GM23338 (cell line): ENCODE measurements around the gene CDC42EP5. TPM values are rescaled to one million over a fixed set of nuclear protein-coding genes. Genes with fewer than 3 reads are reported as not detected.
A peak's percentile ranks its signal among the peaks of the same experiment; 100 is the strongest.

Experiments used
- ATAC-seq: fragments of 200-7000 bp; cut with Tn5 transposase; 3 replicates; pipeline ENCODE4 v1.9.1; 2020
- DNase-seq: peaks from one replicate; pipeline ENCODE4 v3.0.0-alpha.2; 2015; ENCODE audit warnings: low spot score
- H2AFZ ChIP-seq: fragments of 200-600 bp; sonication (generic); 2 replicates; pipeline ENCODE4 v1.8.0; 2016; ENCODE audit warnings: antibody characterized with exemption, mild to moderate bottlenecking, moderate library complexity
- H3F3A ChIP-seq: fragments of 200-600 bp; sonication (generic); replicated peaks from 2 replicates; pipeline ENCODE4 v1.8.0; 2017; ENCODE audit warnings: antibody characterized with exemption, mixed run types, low read depth
- H3K27ac ChIP-seq: fragments of 200-600 bp; sonication (generic); 2 replicates; pipeline ENCODE4 v1.6.1; 2016; ENCODE audit warnings: low read depth
- H3K27me3 ChIP-seq: fragments of 200-600 bp; sonication (generic); 2 replicates; pipeline ENCODE4 v1.8.0; 2016; ENCODE audit warnings: mild to moderate bottlenecking, mixed run types, moderate library complexity; ENCODE audit not compliant: insufficient read depth
- H3K36me3 ChIP-seq: fragments of 200-600 bp; sonication (generic); 2 replicates; pipeline ENCODE4 v1.8.0; 2016; ENCODE audit warnings: mild to moderate bottlenecking; ENCODE audit not compliant: insufficient read depth
- H3K4me1 ChIP-seq: fragments of 200-600 bp; sonication (generic); 2 replicates; pipeline ENCODE4 v1.8.0; 2016; ENCODE audit warnings: mild to moderate bottlenecking, moderate library complexity; ENCODE audit not compliant: insufficient read depth
- H3K4me2 ChIP-seq: fragments of 200-600 bp; sonication (generic); 2 replicates; pipeline ENCODE4 v1.7.1; 2017; ENCODE audit warnings: mixed run types
- H3K4me3 ChIP-seq: fragments of 200-600 bp; sonication (generic); 2 replicates; pipeline ENCODE4 v1.6.1; 2016; ENCODE audit warnings: mixed run types
- H3K79me2 ChIP-seq: fragments of 200-600 bp; sonication (generic); replicated peaks from 2 replicates; pipeline ENCODE4 v1.8.0; 2017; ENCODE audit warnings: mild to moderate bottlenecking; ENCODE audit not compliant: insufficient read depth
- H3K9me2 ChIP-seq: fragments of 200-600 bp; sonication (generic); 2 replicates; pipeline ENCODE4 v1.8.0; 2017; ENCODE audit not compliant: insufficient read depth
- H4K20me1 ChIP-seq: fragments of 200-600 bp; sonication (generic); replicated peaks from 2 replicates; pipeline ENCODE4 v1.8.0; 2017; ENCODE audit warnings: mild to moderate bottlenecking; ENCODE audit not compliant: insufficient read depth
- H3K27ac Mint-ChIP-seq: 2 replicates; pipeline ENCODE4 v1.8.0; 2020; ENCODE audit warnings: inconsistent platforms, mild to moderate bottlenecking, moderate library complexity, mixed read lengths
- H3K27me3 Mint-ChIP-seq: 3 replicates; pipeline ENCODE4 v1.8.0; 2022; ENCODE audit warnings: low read depth, mild to moderate bottlenecking, moderate library complexity, mixed read lengths, inconsistent platforms; ENCODE audit not compliant: insufficient read depth, poor library complexity
- H3K36me3 Mint-ChIP-seq: 3 replicates; pipeline ENCODE4 v1.8.0; 2021; ENCODE audit warnings: low read depth, mild to moderate bottlenecking, inconsistent platforms, moderate library complexity, mixed read lengths
- H3K4me1 Mint-ChIP-seq: 3 replicates; pipeline ENCODE4 v1.8.0; 2020; ENCODE audit warnings: mild to moderate bottlenecking, inconsistent platforms, mixed read lengths
- H3K4me3 Mint-ChIP-seq: 3 replicates; pipeline ENCODE4 v1.8.0; 2021; ENCODE audit warnings: moderate library complexity, mild to moderate bottlenecking, inconsistent platforms, mixed read lengths
- H3K9me3 Mint-ChIP-seq: 3 replicates; pipeline ENCODE4 v1.8.0; 2020; ENCODE audit warnings: moderate library complexity, mild to moderate bottlenecking, inconsistent platforms, mixed read lengths
- CREB1 ChIP-seq: fragments of 250-450 bp; sonication (Bioruptor Pico); IDR thresholded peaks from 2 replicates; pipeline ENCODE4 v1.5.0; 2020; ENCODE audit warnings: low read depth, mild to moderate bottlenecking, moderate library complexity
- polyA plus RNA-seq: library from polyadenylated mRNA; unstranded; fragments of >200 nt; fragmentation: Nextera tagmentation; extraction: Ambion mirVana; gene quantifications from 2 replicates; pipeline ENCODE4 v1.2.1, GENCODE V29; 2016
- total RNA-seq: library from RNA; depleted of rRNA; stranded (reverse); fragments of >200 nt; shearing (Covaris generic); gene quantifications from 2 replicates; pipeline ENCODE4 v1.2.3, GENCODE V29; 2014
- TF ChIP-seq, protein P1 (sequence below): IDR thresholded peaks from 2 replicates; pipeline ENCODE4 v1.6.1; 2016; ENCODE audit warnings: antibody characterized with exemption
- TF ChIP-seq, protein P2 (sequence below): fragments of 250-450 bp; sonication (Bioruptor Pico); IDR thresholded peaks from 2 replicates; pipeline ENCODE4 v1.5.0; 2020; ENCODE audit warnings: mild to moderate bottlenecking, moderate library complexity

CDC42EP5 gene
- total and polyA plus RNA-seq, 2 experiments from 2014 or later = 1.4 to 3.4 TPM

DNA sequence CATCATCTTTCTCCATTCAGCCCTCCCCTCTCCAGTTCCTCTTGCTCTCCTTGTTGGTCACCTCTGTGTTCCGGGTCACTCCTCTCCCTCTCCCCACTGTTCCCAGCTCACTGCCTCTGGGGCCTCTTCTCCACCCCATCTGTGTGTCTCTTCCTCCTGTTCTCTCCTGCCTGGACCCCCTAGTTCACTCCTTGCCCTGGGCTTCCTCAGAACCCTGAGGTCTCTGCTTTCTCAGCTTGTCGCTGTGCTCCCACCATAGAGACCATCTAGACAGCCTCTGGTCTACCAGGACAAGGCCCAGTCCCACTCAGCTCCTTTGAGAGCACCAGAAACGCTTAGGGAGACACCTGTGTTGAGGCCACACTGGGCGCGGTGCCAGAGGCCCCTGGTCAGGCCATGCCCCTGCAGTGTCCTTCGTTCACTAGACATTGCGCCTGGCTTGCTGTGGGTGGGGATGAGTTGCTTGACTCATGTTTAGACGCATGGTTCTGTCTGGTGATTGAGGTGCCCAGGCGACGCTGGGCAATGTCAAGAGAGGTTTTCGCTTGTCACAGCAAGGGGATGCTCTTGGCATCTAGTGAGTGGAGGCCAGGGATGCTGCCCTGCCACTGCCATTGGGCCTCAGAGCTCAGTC lies 14.3 kb downstream of the CDC42EP5 start:
- peaks cover 3% of the 10 kb centered on the region; the same call in 1 of the 2 replicates for H3K79me2 ChIP-seq
- peaks cover 10% of the 10 kb centered on the region; the same call in 2 of the 3 replicates for H3K4me1 Mint-ChIP-seq
- H2AFZ ChIP-seq = no peak overlapping the region
- peak overlapping the region; percentile 71 for H3K27ac Mint-ChIP-seq
- H3K36me3 ChIP-seq = peaks cover 20% of the 10 kb centered on the region
- peaks cover 70% of the 10 kb centered on the region for H3K36me3 Mint-ChIP-seq
- DNase-seq = no peak
- no peaks in the 10 kb centered on the region for H3K9me2 ChIP-seq
- no peaks in the 10 kb centered on the region for H3K27me3 ChIP-seq
- no peak overlapping the region for H3K27ac ChIP-seq
- ATAC-seq = no peak
- TF ChIP-seq, protein P1, sequence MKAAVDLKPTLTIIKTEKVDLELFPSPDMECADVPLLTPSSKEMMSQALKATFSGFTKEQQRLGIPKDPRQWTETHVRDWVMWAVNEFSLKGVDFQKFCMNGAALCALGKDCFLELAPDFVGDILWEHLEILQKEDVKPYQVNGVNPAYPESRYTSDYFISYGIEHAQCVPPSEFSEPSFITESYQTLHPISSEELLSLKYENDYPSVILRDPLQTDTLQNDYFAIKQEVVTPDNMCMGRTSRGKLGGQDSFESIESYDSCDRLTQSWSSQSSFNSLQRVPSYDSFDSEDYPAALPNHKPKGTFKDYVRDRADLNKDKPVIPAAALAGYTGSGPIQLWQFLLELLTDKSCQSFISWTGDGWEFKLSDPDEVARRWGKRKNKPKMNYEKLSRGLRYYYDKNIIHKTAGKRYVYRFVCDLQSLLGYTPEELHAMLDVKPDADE = no peak
- no peak for TF ChIP-seq CREB1
- TF ChIP-seq, protein P2, sequence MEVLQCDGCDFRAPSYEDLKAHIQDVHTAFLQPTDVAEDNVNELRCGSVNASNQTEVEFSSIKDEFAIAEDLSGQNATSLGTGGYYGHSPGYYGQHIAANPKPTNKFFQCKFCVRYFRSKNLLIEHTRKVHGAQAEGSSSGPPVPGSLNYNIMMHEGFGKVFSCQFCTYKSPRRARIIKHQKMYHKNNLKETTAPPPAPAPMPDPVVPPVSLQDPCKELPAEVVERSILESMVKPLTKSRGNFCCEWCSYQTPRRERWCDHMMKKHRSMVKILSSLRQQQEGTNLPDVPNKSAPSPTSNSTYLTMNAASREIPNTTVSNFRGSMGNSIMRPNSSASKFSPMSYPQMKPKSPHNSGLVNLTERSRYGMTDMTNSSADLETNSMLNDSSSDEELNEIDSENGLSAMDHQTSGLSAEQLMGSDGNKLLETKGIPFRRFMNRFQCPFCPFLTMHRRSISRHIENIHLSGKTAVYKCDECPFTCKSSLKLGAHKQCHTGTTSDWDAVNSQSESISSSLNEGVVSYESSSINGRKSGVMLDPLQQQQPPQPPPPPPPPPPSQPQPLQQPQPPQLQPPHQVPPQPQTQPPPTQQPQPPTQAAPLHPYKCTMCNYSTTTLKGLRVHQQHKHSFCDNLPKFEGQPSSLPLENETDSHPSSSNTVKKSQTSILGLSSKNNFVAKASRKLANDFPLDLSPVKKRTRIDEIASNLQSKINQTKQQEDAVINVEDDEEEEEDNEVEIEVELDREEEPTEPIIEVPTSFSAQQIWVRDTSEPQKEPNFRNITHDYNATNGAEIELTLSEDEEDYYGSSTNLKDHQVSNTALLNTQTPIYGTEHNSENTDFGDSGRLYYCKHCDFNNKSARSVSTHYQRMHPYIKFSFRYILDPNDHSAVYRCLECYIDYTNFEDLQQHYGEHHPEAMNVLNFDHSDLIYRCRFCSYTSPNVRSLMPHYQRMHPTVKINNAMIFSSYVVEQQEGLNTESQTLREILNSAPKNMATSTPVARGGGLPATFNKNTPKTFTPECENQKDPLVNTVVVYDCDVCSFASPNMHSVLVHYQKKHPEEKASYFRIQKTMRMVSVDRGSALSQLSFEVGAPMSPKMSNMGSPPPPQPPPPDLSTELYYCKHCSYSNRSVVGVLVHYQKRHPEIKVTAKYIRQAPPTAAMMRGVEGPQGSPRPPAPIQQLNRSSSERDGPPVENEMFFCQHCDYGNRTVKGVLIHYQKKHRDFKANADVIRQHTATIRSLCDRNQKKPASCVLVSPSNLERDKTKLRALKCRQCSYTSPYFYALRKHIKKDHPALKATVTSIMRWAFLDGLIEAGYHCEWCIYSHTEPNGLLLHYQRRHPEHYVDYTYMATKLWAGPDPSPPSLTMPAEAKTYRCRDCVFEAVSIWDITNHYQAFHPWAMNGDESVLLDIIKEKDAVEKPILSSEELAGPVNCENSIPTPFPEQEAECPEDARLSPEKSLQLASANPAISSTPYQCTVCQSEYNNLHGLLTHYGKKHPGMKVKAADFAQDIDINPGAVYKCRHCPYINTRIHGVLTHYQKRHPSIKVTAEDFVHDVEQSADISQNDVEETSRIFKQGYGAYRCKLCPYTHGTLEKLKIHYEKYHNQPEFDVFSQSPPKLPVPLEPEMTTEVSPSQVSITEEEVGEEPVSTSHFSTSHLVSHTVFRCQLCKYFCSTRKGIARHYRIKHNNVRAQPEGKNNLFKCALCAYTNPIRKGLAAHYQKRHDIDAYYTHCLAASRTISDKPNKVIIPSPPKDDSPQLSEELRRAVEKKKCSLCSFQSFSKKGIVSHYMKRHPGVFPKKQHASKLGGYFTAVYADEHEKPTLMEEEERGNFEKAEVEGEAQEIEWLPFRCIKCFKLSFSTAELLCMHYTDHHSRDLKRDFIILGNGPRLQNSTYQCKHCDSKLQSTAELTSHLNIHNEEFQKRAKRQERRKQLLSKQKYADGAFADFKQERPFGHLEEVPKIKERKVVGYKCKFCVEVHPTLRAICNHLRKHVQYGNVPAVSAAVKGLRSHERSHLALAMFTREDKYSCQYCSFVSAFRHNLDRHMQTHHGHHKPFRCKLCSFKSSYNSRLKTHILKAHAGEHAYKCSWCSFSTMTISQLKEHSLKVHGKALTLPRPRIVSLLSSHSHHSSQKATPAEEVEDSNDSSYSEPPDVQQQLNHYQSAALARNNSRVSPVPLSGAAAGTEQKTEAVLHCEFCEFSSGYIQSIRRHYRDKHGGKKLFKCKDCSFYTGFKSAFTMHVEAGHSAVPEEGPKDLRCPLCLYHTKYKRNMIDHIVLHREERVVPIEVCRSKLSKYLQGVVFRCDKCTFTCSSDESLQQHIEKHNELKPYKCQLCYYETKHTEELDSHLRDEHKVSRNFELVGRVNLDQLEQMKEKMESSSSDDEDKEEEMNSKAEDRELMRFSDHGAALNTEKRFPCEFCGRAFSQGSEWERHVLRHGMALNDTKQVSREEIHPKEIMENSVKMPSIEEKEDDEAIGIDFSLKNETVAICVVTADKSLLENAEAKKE (CRISPR knock-in tag) = no peak
- H3F3A ChIP-seq = peaks cover 6% of the 10 kb centered on the region; the same call in 1 of the 2 replicates
- H3K4me3 Mint-ChIP-seq = no peak overlapping the region
- peaks cover 6% of the 10 kb centered on the region; the same call in 1 of the 2 replicates for H4K20me1 ChIP-seq
- peaks cover 3% of the 10 kb centered on the region; the same call in 1 of the 2 replicates for H3K4me1 ChIP-seq
- H3K9me3 Mint-ChIP-seq = peaks cover 2% of the 10 kb centered on the region; the same call in 1 of the 3 replicates
- no peak overlapping the region for H3K4me2 ChIP-seq
- no peak overlapping the region for H3K4me3 ChIP-seq
- peaks cover 14% of the 10 kb centered on the region for H3K27me3 Mint-ChIP-seq
